Mammary epithelial cell (primary cell): ENCODE results near the gene AARS2.

Experiments
- CTCF ChIP-seq, 2 donors: IDR thresholded peaks in 1 of 2; conservative IDR thresholded peaks in 1 of 2; 2 replicates each; pipeline ENCODE4 v1.5.1; 2011 to 2012; ENCODE audit warnings: inconsistent platforms in 2 of 2, low read length in 2 of 2, mild to moderate bottlenecking in 2 of 2, control low read depth in 1 of 2, low read depth in 1 of 2; ENCODE audit not compliant: insufficient read depth in 1 of 2; ENCODE audit errors: extremely low read depth in 1 of 2
- EZH2 ChIP-seq: IDR thresholded peaks from 2 replicates; pipeline ENCODE4 v1.6.1; 2012; ENCODE audit warnings: low read length, inconsistent platforms, borderline replicate concordance

GRCh38 chr6:44315951-44316350, 2.8 kb upstream of the AARS2 start:
- TF ChIP-seq CTCF (conservative IDR thresholded peaks at IDR 0.05 in 1 of 2, IDR thresholded peaks at IDR 0.05 in 1 of 2; ENCODE audit: extremely low read depth in 1 of 2, insufficient read depth in 1 of 2, low read depth in 1 of 2, low read length in 2 of 2) (no peak), EZH2 (no peak)
